Vagina (tissue), 2 donors: ENCODE measurements around the gene FARP2.

Experiments used
- POLR2A ChIP-seq, 2 donors: fragments of 450-650 bp; IDR thresholded peaks; one replicate each; pipeline ENCODE4 v1.6.1; 2017; ENCODE audit warnings: antibody characterized with exemption in 2 of 2, mild to moderate bottlenecking in 2 of 2, moderate library complexity in 2 of 2
- TF ChIP-seq, protein P1 (sequence below), 3 experiments: fragments of 450-650 bp in 2 of 3; fragments of 200-600 bp in 1 of 3; sonication (generic) in 1 of 3; IDR thresholded peaks; one replicate each; pipeline ENCODE4 v1.5.1; 2017 to 2019; ENCODE audit warnings: antibody characterized with exemption in 3 of 3, mild to moderate bottlenecking in 2 of 3, moderate library complexity in 2 of 3

DNA sequence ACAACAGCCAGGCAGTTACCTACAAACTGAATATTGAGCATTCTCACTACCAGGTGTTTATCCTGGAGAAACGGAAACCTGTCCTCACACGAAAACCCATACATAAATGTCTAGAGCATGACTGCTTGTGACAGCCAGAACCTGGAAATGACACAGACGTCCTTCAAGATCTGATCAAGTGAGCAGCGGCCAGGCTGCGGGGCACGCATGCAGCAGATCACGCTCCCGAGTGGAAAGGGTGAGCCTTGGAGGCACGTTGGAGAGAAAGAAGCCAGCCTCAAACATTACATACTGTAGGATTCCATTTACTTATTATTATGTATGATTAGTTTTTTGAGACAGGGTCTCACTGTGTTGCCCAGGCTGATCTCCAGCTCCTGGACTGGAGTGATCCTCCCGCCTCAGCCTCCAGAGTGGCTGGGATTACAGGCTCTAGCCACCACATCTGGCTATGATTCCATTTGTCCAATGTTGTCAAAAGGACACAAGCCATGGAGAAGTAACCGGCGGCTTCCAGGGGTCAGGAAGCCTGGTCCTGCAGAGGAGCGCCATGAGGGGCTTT lies 175.2 kb downstream of the FARP2 start:
- TF ChIP-seq, protein P1, sequence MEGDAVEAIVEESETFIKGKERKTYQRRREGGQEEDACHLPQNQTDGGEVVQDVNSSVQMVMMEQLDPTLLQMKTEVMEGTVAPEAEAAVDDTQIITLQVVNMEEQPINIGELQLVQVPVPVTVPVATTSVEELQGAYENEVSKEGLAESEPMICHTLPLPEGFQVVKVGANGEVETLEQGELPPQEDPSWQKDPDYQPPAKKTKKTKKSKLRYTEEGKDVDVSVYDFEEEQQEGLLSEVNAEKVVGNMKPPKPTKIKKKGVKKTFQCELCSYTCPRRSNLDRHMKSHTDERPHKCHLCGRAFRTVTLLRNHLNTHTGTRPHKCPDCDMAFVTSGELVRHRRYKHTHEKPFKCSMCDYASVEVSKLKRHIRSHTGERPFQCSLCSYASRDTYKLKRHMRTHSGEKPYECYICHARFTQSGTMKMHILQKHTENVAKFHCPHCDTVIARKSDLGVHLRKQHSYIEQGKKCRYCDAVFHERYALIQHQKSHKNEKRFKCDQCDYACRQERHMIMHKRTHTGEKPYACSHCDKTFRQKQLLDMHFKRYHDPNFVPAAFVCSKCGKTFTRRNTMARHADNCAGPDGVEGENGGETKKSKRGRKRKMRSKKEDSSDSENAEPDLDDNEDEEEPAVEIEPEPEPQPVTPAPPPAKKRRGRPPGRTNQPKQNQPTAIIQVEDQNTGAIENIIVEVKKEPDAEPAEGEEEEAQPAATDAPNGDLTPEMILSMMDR (IDR thresholded peaks at IDR 0.05), result no peak
- TF ChIP-seq POLR2A (IDR thresholded peaks at IDR 0.05), result no peak
